Activated naive CD4-positive, alpha-beta T cell treated with Interleukin-2 at 50 U/mL for 16 hours (primary cell): ENCODE results near the gene ACSL3.

Experiments
- DNase-seq: peaks from one replicate; pipeline ENCODE4 v3.0.0-alpha.2; 2020

Gene ACSL3

DNA sequence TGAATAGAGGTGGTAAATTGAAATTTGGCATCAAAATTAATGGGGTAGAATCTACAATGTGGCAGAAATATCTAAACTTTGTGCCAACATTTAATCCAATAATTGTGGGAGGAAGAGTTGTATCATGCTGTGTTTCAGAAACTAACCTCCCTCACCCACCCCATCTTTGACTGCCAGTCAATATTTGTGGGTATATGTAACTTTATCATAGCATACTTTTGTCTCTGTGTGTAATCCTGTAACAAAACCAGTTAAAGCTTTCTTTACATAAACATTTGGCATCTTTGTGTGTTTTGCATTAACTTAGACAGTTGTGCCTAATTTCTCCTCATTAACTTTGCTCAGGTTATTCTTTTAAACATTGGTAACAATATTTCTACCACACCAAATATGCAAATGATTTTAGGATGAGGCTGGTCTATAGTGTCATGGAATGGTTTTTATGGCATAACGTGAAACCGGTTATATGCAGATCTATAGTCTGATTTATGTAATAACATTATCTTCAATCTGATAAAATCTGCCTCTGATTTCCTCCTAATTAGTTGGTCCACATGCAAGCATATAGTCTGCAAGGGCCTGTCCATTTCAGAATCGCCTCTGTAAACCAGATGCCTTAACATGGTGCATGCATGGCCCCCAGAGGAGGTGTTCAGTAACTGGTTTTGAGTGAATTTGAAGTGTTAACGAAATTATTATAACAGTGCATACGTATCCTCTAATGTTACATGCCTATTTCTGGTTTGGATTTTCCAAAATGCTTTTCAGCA lies 84.3 kb downstream of the ACSL3 start:
- DNase-seq = no peak

DNA sequence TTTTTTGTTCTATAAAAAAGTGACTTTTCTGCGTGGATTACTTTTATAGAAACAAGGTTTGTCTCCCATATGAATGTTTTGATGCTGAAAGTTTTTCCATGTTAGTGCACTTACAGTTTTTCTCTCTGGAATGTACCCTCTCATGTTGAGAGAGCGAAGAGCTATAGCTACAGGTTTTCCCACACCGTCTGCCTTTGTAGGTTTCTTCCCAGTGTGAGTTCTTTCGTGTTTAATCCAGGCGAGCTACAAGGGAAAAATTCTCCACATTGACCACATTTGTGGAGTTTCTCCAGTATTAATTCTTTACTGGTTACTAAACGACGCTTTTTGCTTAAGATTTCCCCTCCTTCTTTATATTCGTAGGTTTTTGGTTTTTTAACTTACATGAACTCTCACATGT lies 85.1 kb downstream of the ACSL3 start:
- DNase-seq = no peak

DNA sequence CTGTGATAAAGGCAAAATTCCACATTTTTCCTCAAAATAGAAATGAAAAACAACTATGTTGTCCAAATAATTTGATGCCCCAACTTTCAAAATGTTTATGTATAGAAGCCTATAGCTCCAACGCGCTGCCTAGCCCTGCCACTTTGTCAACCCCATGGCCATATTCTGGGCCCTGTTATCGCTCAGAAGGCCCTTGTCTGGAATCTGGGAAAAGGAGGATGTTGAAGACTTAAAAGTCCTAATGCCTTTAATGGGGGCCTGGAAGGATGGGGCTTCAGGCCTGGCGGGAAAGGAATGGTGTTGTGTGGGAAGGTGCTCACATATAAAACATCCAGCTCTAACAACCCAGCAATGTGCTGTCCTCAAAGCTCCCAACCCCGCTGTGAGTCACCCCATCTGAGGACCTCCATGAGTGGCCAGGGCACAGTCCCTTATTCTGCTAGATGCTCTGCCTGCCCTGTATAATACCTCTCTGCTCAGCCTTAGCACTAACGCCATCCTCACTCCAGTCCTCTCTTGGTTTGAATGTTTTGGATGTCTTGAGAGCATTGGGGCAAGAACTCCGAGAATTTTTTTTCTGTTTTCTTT lies 86.0 kb downstream of the ACSL3 start:
- DNase-seq = no peak

DNA sequence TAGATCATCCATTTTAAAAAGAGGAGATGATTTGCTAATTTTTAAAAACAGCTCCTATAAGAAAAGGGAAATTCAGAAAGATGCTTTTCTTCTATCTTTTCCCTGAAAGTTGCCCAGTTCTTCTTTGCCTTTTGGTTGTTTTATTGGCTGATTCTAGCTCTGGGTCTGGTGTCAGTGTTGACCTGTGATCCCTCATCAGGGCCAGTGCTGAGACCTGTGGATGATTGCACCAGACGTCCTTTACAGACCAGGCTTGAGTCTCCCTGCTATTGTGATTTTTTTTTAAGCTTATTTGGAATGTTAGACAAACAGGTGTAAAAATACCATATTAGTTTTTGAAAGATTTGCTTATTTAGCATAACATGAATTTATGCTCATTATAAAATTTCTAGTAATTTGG lies 88.2 kb downstream of the ACSL3 start:
- no peak for DNase-seq

DNA sequence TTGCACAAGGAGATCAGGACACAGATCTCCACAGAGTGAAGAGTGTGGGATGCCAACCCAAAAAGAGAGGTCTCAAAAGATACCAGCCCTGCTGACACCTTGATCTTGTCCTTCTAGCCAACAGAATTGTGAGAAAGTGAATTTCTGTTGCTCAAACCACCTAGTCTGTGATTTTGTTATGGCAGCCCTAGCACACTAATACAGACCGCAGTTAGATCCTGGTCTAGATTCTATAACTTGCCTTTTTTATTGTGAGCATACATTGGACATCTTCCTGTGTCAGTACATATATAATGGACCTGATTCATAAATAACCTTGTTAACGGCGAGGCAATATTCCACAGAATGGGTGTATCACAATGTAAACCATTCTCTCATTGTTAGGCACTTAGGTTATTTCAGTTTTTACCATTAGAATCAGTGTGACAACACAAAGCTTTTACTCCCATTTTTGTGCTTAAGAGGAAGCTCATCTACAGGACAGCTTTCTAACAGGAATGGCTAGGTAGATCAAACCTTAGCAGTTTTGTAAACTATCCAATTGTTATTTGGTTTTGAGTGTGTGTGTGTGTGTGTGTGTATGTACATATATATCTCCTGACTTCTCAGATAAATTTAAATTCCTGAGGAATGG lies 89.0 kb downstream of the ACSL3 start:
- no peak for DNase-seq

DNA sequence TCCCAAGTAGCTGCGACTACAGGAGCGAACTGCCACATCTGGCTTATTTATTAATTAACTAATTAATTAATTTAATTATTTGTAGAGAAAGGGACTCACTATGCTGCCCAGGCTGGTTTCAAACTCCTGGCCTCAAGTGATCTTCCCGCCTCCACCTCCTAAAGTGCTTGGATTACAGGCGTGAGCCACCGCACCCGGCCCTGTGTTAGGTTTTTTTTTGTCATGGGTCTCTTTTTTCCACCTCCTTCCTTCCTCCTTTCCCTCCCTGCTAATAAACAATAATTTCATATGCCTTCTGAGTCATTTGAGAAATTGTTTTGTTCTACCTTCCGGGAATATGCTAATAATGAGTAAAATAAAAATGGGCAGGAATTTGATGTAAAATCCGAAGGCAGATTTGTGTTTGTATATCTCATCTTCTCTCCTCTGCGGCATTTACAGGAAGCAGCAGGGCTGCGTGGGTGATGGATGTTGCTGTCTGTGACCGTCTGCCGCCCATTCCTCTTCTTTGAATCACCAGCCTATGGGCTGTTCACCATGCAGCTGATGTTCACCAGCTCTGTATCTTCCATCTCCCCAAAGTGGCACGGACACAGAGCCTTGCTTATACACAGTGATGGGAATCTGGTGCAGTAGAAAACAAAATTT lies 89.9 kb downstream of the ACSL3 start:
- DNase-seq = no peak

DNA sequence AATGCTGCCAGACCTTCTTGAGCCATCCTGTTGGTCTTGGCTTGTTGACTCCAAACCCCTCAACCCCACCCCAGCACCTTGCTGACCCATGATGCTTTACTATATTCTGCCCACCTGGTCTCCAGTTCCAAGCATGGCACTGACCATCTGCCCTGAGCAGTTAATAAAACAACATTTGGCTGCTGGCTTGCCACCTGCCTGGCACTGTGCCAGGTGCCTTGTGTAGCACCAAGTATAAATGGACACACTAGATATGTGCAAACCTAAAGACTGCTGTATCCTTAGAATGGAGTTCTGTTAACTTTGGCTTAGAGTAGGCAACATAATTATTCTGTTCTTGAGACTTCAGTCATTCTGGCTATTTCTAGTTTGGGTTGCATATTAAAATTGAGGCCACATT lies 91.4 kb downstream of the ACSL3 start:
- no peak for DNase-seq

DNA sequence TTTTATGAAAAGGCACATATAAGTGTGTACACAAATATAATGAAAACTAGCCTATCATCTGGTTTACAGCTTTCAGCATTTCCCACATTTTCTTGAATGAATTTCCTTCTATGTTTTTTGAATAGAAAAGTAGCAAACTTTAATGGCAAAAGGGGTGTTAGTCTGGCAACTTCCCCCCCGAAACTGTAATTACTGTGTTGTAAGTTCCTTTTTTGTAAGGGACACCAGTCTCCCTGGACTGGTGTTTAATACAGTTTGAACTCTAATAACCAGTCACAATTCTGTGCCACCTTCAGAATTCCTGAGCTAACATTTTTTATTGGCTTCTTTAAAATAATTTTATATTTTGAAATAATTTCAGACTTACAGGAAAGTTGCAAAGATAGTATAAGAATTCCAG lies 94.2 kb downstream of the ACSL3 start:
- DNase-seq = no peak

DNA sequence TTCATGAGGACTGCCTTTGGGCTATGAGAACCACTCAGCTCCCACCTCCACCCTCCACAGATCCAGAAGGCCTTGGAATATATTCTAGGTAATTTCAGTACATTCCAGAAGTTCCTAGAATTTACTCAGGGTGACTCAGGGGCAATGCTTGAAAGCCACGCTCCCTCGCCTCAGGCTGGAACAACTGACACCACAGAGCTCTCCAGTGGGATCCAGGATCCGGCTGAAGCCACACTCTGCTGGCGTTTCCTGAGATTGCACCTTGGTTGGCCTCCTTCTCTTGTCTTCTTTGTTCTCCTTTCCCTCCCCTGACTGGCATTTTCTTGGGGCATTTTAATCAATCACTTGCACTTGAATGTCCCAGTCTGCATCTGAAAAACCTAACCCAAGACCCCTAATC lies 98.5 kb downstream of the ACSL3 start:
- DNase-seq = no peak

DNA sequence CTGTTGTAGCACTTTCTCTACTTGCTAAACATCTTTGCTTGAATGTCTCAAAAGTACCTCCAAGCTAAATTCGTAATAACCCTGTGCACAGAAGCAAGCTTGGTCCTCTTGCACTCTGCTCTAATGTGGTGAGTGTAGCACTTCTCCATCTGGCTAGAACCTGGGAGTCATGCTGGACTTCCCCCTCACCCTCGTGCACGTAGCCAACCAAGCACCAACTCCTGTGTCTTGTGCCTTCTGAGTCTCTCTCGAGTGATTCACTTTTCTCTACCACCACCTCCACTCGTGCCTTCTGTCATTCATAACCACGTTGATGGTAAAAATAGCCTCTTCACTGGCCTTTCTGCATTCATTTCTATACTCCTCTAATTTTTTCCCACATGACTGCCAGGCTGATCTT lies 99.3 kb downstream of the ACSL3 start:
- no peak for DNase-seq

DNA sequence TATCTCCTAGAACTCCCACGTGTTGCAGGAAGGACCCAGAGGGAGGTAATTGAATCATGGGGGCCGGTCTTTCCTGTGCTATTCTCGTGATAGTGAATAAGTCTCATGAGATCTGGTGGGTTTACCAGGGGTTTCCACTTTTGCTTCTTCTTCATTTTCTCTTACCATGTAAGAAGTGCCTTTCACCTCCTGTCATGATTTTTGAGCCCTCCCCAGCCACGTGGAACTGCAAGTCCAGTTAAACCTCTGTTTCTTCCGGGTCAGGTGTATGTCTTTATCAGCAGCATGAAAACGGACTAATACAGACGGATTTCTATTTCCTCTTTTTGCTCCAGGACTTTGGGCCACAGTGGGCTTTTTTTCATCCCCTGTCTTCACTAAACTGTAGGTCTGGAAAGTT lies 102.8 kb downstream of the ACSL3 start:
- DNase-seq = no peak

DNA sequence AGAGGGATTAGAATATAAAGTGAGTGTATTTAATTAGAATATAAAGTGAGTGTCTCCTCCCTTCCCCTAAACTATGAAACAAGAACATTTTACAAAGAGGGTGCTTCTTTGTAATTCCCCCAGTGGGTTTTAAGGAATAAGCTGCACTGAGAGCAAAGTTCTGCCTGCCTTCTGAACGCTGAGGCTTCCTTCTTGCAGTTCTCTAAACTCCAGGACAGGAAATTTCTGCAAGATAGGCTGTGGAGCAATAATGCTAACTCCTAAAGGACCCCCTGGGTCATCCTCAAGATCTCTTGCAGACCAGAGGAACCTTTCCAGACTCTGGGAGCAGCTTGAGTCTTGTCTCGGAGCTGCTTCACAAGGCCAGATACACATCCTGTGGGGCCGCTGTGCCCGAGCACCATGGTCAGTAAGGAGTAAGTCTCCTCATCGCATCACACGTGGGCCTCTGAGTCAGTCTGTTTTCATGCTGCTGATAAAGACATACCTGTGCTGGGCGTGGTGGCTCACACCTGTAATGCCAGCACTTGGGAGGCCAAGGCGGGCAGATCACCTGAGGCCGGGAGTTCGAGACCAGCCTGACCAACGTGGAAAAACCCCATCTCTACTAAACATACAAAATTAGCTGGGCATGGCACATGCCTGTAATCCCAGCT lies 103.7 kb downstream of the ACSL3 start:
- DNase-seq = no peak

DNA sequence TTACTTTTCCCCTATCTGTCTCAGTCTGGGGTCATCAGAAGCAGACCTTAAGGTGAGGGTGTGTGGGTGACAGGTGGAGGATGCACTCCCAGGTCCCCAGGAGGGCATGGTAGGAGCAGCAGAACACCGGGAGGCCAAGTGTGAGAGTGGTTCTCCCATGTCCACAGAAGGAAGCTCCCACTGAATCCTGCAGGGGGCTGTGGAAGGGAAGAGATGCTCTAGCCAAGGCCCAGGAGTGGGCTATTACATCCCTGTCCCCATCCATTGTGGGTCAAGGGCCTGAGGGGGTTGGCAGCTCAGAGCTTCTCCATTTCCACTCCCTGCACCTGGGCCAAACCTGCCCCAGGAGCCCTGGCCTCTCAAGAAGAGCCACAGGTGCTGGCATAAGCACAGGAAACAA lies 104.7 kb downstream of the ACSL3 start:
- DNase-seq = no peak

DNA sequence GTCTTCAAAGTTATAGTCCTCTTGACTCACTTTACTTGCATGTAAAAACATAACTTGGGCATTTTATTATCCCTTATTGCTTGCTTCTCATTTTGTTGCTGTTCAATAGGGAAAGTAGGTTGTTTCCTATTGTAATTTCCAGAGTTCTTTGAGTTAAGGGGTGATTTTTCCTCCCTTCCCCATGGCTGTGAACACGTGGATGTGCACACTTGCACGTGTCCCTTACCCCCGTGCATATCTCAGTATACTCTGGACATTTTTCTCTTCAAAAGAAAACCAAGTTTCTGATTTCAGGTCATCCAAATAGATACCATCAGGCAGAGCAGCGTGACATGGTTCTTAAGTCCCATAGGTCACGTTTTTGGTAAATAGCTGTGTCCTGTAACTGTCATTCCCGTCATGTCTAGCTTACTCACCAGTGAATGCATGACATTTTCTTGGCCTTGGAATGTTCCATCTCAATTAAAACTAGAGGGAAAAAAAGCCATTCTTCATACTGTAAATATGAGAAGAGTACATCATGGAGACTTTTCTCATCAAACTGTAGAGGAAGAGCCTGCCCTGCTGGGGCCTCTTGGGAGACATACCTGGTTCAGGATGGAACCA lies 107.8 kb downstream of the ACSL3 start:
- DNase-seq = no peak

DNA sequence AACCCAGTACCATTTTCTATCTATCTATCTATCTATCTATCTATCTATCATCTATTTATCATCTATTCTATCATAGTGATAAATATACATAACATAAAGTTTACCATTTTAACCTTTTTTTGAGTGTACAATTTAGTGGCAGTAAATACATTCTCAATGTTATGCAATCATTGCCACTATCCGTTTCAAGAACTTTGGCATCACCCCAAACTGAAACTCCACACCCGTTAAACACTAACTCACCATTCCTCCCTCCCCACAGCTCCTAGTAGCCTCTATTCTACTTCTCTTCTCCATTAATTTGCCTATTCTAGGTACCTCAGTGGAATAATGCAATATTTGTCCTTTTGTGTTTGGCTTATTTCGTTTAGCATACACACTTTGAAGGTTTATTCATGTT lies 108.7 kb downstream of the ACSL3 start:
- no peak for DNase-seq

DNA sequence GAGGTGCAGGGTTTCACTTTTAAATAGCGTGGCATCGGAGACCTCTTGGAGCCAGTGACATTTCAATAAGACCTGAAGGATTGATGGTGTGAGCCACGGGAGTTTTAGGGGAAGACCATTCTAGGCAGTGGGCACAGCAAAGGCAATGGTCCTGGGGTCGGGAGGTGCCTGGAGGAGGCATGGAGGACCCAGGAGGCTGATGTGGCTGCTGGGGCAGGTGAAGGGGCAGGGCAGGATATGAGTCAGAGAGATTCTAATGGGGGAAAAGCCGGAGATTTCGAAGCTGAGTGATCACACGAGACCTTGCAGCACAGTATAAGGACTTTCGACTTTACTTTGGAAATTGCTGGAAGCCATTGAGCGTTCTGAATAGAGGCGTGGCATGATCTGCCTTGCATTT lies 111.6 kb downstream of the ACSL3 start:
- no peak for DNase-seq

DNA sequence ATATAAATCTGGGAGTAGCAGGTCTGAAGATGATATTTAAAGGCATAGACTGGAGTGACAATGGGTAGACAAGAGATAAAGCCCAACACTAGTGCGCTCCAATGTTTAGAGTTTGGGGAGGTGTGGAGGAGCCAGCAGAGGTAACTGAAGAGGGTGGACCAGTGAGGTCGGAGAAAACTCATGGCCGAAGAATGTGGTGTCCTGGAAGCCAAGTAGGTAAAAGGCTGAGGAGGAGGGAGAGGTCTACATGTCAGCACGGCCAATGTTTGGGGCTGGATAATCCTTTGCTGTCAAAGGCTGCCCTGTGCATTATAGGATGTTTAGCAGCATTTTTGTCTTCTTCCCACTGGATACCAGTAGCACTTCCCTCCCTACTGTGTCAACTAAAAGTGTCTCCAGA lies 112.4 kb downstream of the ACSL3 start:
- DNase-seq = no peak

DNA sequence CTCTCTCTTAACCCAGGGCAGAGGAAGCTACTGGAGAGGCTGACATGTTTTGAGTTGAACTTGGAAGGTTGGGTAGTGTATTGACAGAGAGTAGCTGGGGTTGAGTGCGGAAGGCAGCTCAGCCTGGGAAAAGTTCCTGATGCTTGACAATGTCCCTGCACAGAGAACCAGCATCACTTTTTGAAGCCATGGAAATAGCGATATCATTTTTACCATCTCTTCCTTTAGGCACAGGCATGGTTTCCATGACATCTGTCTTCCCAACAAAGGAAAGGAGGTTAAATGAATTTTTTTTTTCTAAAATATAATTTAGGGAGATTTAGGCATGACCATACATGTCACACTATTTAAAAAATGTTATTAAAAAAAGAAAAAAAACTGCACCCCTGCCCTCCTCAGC lies 112.9 kb downstream of the ACSL3 start:
- DNase-seq = no peak

DNA sequence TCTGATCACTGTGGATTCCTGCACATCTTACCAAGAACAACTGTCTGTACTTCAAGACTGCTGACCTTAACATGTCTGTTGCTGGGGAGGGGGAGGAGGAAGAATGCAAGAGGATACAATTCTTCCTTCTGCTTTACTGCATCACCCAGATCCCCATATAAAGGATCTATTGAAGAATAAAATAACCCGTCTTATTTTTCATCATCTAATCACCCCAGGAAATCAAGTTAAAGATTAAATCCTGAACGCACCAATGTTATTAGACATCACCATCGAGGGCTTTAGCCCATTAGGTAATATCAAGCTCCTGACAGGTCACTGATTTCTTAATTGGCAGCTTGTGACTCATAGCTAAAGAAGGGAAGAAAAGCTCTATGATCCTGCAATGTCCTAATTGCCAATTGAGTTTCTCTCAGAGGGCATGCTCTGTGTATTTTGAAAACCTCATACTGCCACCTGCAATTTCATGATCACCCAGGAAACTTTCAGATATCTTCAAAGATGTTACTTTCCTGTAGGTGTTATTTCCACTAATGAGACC lies 115.8 kb downstream of the ACSL3 start:
- DNase-seq = no peak

DNA sequence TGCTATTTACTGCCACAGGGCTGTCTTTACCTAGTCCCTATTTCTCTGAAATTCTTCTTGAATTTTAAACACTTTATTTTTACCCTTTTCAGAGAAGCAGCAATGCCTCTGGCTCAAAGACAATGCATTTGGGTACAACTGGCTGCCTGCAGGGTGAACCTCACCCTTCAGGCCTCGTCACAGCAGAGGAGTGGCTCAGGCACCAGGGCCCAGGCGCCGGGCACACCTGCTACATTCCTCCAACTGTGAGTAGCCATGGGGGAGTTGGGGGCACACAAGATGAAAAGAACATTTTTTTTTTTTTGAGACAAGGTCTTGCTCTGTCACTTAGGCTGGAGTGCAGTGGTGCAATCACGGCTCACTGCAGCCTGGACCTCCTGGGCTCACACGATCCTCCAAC lies 116.3 kb downstream of the ACSL3 start:
- no peak for DNase-seq

DNA sequence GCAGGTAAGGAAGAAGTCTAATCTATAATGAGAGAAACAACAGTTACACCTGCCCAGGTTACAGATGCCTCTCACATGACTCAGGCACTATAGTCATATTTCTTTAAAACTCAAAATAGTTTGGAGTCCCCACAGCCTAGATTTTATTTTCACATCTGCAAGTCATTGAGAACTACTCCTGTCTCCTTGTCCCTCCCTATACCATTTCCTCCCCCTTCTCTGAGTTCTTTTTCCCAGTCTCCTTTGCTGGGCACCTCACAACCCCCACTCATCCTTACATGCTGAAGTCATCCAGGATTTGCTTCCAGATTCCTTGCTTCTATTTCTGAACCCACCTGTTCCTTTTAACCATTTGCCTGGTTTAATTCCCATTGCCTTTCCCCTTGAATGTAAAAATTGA lies 118.0 kb downstream of the ACSL3 start:
- no peak for DNase-seq

DNA sequence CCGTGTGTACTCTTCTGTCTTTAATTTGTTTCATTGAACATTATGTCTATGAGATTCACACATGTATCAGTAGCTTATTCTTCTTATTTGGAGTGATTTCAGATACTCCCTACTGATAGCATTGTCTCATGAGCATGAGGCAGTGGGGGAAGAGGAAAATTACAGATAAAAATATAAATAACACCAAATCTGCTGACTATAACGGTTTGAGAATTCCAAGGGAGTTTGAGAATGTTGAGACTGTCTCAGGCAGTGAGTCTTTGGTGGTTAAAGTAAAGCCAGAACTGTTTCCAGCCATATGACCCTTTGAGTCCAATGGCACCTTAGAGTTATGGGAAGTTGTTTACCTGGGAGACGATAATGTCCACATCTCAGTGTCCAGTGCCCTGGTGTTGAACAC lies 118.6 kb downstream of the ACSL3 start:
- DNase-seq = no peak
